ENCODE results near the gene PLSCR1.

Gene PLSCR1

DNA sequence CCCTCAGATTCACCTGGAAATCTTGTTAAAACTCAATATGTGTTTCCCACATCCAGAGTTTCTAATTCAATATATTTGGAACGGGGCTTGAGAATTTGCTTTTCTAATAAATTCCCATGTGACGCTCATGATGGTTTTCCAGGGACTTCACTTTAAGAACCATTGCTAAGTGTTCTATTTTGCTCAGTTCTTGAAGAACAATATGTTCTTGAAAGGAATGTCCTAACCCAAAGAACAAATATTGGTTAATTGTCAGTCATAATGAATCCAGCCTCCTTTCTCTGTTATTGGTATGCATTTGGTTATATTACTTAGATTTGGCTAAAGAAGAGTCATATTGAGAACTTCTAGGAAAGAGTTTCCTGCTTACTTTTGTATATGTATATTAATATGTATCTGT lies 70.7 kb downstream of the PLSCR1 start:
- DNase-seq (ENCODE audit: low read depth, low spot score), result no peak

DNA sequence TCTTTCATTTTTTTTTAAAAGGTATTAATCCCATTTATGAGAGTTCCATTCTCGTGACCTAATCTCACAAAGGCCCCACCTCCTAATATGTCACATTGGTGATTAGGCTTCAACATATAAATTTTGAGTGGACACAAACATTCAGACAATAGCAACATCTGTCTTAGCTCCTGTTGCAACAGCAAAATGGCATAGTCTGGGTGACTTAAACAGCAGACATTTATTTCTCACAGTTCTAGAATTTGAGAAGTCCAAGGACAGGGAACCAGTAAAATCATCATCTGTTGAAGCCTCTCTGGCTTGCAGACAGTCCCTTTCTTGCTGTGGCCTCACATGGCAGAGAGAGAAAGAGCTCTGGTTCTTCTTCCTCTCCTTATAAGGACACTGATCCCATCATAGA lies 71.8 kb downstream of the PLSCR1 start:
- no peak for DNase-seq (ENCODE audit: low read depth, low spot score)

DNA sequence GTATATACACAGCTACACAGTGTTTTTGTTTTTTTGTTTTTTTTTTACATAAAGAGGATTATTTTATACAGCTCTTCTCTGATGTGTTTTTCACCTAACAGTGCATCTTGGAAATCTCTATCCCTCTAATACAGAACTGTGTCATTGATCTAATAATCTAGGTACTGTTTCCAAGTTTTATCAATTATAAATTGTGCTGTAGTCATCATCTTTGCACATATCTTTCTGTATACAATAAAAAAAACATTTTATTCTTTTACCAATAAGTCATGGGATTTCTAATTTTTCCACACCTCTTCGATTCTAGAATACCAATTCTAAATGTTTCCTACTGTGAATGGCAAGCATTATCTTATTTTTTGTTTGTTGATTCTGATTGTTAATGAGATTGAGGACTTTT lies 73.4 kb downstream of the PLSCR1 start:
- no peak for DNase-seq (ENCODE audit: low read depth, low spot score)

DNA sequence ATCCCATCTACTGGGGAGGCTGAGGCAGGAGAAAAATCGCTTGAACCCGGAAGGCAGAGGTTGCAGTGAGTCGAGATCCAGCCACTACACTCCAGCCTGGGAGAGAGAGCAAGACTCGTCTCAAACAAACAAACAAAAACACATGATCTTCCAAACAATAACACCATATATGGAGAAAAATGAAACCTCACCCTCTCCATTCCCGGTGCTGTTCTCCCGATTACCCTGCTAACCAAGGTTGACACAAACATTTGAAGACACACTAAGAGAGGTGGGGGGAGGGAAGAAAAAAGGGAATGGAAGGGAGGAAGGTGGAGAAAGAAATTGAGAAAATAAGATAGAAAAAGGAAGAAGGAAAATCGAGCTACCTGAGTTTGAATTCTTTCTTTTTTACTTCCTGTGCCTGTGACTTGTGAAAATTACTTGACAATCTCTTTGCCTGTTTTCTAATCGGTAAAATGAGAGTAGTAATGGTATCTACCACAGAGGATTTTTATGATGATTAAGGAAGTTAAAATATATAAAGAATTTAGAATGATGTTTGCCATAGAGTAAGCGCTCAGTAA lies 73.9 kb downstream of the PLSCR1 start:
- no peak for DNase-seq (ENCODE audit: low read depth, low spot score)

DNA sequence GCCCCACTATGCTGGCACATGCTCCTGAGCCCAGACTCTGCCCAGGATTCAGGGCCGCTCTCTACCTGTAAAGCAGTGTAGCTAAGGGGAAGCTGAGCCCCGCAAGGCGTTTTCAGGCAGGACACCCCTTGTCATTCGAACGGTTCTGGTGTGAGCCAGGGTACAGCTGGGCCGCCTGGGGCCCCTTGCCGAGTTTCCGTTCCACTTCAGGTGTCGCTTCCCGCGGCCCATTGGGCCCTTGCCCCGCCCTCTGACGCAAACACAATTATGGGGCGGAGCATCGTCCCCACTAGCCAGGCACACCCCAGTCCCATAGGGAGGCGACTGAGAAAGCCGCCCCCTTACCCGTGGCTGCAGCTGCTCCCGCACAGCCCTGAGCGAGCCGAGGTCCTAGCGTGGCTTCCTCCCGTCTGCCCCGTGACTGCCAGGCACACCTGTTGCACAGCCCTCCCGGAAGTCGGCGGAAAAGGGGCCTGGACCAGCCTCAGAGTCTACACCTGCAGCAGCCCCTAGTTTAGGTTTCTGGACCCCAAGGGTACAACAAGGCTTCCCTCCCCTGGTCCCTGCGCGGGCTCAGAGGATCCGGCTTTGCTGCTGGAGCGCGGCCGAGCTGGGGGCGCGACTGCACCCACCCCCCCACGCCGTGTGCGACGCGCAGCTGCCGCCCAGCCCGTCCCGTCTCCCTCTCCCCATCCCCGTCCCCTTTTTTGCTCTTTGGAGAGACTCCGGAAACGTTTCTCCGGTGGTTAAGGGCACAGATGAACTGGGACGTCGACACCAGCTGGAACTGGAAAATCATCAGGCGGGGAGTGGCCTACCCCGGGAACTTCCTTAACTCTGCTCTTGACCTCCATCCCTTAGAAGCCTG lies 75.0 kb downstream of the PLSCR1 start, which contains the start of gene PLSCR2:
Gene PLSCR2 (minus strand): TSS at position 412 of the 868 bp plus-strand sequence. CDS start 9,657 bp downstream, outside the sequence.
- DNase-seq (ENCODE audit: low read depth, low spot score), result peak; percentile 46

DNA sequence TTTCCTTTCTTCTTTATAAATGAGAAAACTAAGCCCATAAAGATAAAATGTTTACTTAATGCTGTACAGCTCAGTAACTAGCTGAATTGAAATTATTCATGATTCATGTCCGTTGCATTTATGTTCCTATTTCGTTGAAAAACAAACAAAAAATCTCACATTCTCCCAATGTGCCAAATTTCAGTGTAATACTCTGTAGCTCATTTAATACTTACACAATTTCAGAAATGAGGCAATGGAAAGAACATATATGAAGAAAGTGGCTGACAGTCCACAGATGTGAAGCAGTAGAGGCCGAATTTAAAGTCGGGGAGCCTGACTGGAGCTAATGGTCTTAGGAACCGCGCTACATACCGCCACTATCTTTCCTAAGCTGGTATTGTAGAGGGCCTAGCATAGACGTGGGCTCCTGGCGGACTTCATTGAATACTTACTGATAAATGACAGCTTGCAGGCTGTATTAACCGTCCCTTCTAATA lies 75.7 kb downstream of the PLSCR1 start:
- DNase-seq (ENCODE audit: low read depth, low spot score), result no peak

DNA sequence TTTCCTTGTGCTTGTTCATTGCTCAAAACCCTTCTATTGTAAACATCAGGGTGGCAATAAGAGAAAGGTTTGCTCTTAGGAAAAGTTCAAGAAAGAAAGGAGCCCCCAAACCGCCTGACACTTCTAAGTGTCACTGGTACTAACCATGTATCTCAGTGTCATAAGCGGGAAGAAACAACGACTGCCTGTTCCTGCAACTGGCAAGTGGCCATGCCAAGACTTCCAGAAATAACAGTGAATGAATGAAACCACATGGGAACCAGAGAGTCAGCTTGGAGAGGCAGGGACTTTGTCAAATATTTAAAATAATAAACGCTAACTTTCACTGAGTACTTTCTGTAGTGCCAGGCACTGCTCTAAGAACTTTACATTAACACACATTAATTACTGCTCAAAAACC lies 76.2 kb downstream of the PLSCR1 start:
- no peak for DNase-seq (ENCODE audit: low read depth, low spot score)

DNA sequence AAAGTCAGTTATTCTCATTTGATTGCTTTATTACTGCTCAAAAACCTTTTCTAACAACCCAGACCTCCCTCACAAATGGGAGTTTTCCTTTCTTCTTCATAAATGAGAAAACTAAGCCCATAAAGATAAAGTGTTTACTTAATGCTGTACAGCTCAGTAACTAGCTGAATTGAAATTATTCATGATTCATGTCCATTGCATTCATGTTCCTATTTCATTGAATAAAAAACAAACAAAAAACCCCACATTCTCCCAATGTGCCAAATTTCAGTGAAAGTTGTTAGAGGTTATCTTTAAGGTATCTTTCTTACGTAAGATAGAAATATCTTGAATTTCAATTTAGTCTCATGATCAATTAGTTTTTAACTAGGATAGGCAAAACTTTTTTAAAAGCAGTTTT lies 77.8 kb downstream of the PLSCR1 start:
- no peak for DNase-seq (ENCODE audit: low read depth, low spot score)

DNA sequence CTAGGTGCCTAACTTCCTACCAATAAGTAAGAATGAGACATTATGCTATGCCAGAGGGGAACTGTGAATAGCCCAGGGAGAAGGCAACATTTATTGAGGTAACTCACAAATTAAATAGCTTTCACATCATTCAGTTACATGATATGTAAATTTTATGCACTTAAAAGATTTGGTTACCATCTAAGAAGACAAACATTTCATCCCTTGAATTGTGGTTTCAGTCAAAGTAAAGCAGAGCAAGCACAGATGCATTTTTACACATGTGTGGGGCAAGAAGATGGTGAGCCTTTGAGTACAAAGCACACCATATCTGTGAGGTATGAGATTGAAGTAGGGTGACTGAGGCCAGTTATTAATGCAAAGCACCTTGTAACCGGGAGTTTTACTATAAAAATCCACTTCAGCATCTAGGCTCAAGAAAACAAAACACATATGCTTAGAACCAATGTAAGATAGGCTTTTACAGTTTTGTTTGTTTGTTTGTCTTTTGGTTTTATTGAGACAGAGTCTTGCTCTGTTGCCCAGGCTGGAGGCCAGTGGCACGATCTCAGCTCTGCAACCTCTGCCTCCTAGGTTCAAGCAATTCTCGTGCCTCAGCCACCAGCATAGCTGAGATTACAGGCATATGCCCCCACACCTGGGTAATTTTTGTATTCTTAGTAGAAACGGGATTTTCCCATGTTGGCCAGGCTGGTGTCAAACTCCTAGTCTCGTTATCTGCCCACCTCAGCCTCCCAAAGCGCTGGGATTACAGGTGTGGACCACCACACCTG lies 78.5 kb downstream of the PLSCR1 start:
- no peak for DNase-seq (ENCODE audit: low read depth, low spot score)

Measured in activated naive CD8-positive, alpha-beta T cell treated with anti-CD3 and anti-CD28 coated beads, Interleukin-2, amount 50 U/mL, for 16 hours (primary cell).